Measurements from ENCODE around the gene OR4D9.

Gene OR4D9

DNA sequence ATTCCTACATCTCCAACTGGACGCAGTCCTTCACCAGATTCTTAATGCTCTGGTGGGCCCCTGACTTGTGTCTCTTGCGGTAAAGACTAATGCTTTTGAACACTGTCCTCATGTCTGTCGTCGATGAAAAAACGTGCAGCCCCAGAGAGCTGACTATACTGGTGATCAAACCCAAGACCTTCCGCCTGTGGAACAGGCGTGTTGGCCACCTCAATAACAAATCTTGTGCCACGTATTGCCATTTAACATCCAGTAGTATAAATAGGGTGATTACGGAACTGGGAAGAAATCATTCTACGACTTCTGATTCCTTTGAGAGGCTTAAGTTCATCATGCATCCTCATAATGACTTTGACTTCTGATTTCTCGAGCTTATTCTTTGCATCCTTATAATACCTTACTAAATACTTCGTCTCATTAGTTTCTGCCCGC lies 45.6 kb downstream of the OR4D9 start:
- TF ChIP-seq ZFX (IDR thresholded peaks at IDR 0.05; ENCODE audit: borderline replicate concordance): no peak
- TF ChIP-seq, protein P1, sequence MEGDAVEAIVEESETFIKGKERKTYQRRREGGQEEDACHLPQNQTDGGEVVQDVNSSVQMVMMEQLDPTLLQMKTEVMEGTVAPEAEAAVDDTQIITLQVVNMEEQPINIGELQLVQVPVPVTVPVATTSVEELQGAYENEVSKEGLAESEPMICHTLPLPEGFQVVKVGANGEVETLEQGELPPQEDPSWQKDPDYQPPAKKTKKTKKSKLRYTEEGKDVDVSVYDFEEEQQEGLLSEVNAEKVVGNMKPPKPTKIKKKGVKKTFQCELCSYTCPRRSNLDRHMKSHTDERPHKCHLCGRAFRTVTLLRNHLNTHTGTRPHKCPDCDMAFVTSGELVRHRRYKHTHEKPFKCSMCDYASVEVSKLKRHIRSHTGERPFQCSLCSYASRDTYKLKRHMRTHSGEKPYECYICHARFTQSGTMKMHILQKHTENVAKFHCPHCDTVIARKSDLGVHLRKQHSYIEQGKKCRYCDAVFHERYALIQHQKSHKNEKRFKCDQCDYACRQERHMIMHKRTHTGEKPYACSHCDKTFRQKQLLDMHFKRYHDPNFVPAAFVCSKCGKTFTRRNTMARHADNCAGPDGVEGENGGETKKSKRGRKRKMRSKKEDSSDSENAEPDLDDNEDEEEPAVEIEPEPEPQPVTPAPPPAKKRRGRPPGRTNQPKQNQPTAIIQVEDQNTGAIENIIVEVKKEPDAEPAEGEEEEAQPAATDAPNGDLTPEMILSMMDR (IDR thresholded peaks at IDR 0.05): no peak
- H3K27ac ChIP-seq: peak overlapping the region; percentile 79

DNA sequence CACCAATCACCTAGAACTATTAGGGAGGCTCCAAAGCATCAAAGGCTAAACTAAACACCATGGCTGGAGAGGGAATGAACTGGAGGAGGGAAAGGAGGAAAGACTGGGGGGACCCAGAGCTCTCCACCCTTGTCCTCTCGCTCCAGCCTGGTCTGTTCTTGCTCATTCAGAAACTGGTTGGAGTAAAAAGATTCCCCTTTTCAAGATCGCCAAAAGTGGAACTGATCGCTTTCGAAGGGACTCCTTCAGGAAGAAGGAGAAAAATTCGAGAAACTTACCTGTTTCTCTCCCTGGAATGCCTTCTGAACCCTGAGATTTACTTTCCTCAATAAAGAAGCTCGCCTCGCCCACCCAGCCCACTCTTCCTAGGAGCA lies 46.9 kb downstream of the OR4D9 start:
- TF ChIP-seq, protein P1 (IDR thresholded peaks at IDR 0.05): no peak
- TF ChIP-seq ZFX (IDR thresholded peaks at IDR 0.05; ENCODE audit: borderline replicate concordance): no peak
- H3K27ac ChIP-seq: peak overlapping the region; percentile 79; the same call in 1 of the 2 replicates

DNA sequence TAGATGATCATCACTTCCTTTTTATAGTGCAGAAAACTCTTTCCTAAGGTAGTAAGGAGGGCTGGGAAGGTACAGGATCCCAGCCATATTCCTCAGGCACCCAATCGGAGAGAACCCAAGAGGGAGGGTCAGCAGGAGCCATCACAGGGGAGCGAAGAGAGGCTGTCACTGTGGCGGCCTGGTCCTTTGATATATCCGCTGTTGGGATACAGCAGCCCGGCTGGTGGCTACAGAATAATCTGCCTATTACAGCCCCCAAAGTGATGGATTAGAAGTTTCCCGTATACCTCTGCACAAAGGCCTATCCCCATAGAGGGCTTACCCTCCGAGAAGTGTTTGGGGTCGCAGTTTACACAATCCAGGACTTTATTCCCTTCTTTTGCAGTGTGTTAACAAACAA lies 48.5 kb downstream of the OR4D9 start:
- peak overlapping the region; percentile 86 for H3K27ac ChIP-seq
- TF ChIP-seq, protein P1 (IDR thresholded peaks at IDR 0.05): no peak
- TF ChIP-seq ZFX (IDR thresholded peaks at IDR 0.05; ENCODE audit: borderline replicate concordance): no peak

DNA sequence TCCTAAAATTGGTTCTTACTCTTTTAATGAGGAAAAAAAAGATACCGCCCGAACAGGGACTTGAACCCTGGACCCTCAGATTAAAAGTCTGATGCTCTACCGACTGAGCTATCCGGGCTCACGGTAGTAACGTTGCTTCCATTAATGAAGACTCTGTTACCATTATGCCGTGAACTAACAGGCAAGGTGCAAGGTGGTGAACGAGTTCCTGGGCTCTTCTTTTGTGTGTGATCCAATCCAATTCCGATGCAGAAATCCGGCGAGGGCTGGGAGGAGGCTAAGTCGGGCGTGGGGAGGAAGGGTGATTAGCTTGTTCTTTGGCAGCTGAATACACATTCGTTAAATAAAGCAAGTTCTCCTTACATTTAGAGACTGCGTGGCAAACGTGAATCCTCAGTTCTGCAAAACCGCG lies 49.0 kb downstream of the OR4D9 start:
- TF ChIP-seq ZFX (IDR thresholded peaks at IDR 0.05; ENCODE audit: borderline replicate concordance): no peak
- TF ChIP-seq, protein P1 (IDR thresholded peaks at IDR 0.05): no peak
- peak overlapping the region; percentile 86 for H3K27ac ChIP-seq

DNA sequence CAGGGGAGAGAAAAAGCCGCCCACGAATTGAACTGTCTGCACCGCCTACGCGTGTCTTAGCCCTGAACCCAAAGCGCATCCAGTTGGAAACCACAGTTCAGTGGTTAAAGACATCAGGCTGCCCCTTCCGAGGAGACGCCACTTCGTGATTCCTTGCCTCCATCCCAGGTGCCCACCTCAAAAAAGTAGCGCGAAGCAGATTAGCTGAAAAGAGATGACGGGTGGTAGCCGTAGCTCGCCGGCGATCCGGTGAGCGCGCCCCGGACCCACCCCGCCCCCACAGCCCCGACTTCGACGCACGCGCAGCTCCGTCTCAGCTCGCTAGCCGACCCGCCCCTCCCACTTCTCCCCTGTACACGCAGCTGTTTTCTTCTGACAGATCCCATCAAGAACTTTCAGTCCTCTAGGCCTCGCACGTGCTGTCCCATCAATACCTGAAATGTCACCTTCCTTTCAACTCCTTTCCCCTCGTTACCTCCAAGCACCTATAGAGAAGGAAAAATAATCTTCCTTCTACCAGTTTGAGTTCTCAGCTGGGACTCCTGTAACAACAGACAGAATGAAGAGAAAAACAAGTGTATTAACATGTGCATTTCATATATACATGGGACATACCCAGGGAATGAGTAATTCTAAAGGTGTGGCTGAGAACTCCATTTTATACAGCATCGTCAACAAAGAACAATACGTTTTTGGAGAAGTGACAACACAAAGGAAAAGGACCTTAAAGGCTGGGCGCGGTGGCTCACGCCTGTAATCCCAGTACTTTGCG lies 49.5 kb downstream of the OR4D9 start:
- H3K27ac ChIP-seq: peak overlapping the region; percentile 86
- TF ChIP-seq, protein P1 (IDR thresholded peaks at IDR 0.05): no peak
- TF ChIP-seq ZFX (IDR thresholded peaks at IDR 0.05; ENCODE audit: borderline replicate concordance): no peak

DNA sequence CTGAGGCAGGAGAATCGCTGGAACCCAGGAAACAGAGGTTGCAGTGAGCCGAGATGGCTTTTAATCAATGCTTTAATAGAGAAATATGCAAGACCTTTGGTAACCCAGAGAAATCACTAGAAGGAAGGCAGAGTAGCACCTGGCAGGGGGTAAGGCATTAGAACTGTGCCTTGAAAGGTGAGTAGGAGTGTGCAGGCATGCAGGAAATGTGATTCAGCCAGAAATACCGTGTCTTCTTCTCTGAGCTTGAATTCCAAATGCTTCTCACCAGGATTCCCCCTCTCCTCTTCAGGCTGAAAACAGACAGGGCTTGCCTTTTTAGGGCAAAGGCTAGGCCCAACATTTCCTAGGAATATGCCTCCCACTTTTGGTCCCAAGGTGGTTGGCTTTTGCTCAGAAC lies 51.0 kb downstream of the OR4D9 start:
- TF ChIP-seq ZFX (IDR thresholded peaks at IDR 0.05; ENCODE audit: borderline replicate concordance): no peak
- TF ChIP-seq, protein P1 (IDR thresholded peaks at IDR 0.05): no peak
- H3K27ac ChIP-seq: no peak overlapping the region

All from 22Rv1 (cell line).